Vagina (tissue), 2 donors: ENCODE data around the gene SC5D. TPM values are rescaled to one million over a fixed set of nuclear protein-coding genes. Genes with fewer than 3 reads are reported as not detected.

Experiments used
- DNase-seq, 2 donors: peaks; one replicate each; pipeline ENCODE4 v3.0.0-alpha.2; 2017; ENCODE audit errors: extremely low spot score in 2 of 2
- H3K27ac ChIP-seq: fragments of 200-600 bp; sonication (generic); one replicate; pipeline ENCODE4 v1.5.1; 2019
- H3K27me3 ChIP-seq: fragments of 200-600 bp; sonication (generic); one replicate; pipeline ENCODE4 v1.5.1; 2019
- H3K36me3 ChIP-seq, 2 donors: fragments of 200-600 bp; sonication (generic); one replicate each; pipeline ENCODE4 v1.5.1; 2017 to 2019
- H3K4me1 ChIP-seq: fragments of 200-600 bp; sonication (generic); one replicate; pipeline ENCODE4 v1.5.1; 2019
- H3K4me3 ChIP-seq, 2 donors: fragments of 200-600 bp; sonication (generic); 1 replicate in 1 of 2; 2 replicates in 1 of 2; pipeline ENCODE4 v1.5.1; 2016 to 2019
- H3K9me3 ChIP-seq: fragments of 200-600 bp; sonication (generic); one replicate; pipeline ENCODE4 v1.5.1; 2019
- POLR2A ChIP-seq, 2 donors: fragments of 450-650 bp; IDR thresholded peaks; one replicate each; pipeline ENCODE4 v1.6.1; 2017; ENCODE audit warnings: antibody characterized with exemption in 2 of 2, mild to moderate bottlenecking in 2 of 2, moderate library complexity in 2 of 2
- POLR2AphosphoS5 ChIP-seq, 2 donors: sonication (generic); formaldehyde crosslinking; IDR thresholded peaks; one replicate each; pipeline ENCODE4 v1.9.0; 2017; ENCODE audit warnings: antibody characterized with exemption in 2 of 2, mild to moderate bottlenecking in 2 of 2, low read depth in 1 of 2; ENCODE audit not compliant: insufficient read depth in 1 of 2
- intact Hi-C: fragments of 100-400 bp; cut with DNase I; formaldehyde crosslinking; loops from one replicate; pipeline ENCODE4 v1.15.1; 2023
- total RNA-seq: library from RNA; depleted of rRNA; stranded (reverse); fragments of >200 nt; gene quantifications from one replicate; pipeline ENCODE4 v1.2.3, GENCODE V29; 2016
- TF ChIP-seq, protein P1 (sequence below), 3 experiments: fragments of 450-650 bp in 2 of 3; fragments of 200-600 bp in 1 of 3; sonication (generic) in 1 of 3; IDR thresholded peaks; one replicate each; pipeline ENCODE4 v1.5.1; 2017 to 2019; ENCODE audit warnings: antibody characterized with exemption in 3 of 3, mild to moderate bottlenecking in 2 of 3, moderate library complexity in 2 of 3

The SC5D gene
- total RNA-seq, 1 donor from 2014 or later: 86.7 TPM

DNA sequence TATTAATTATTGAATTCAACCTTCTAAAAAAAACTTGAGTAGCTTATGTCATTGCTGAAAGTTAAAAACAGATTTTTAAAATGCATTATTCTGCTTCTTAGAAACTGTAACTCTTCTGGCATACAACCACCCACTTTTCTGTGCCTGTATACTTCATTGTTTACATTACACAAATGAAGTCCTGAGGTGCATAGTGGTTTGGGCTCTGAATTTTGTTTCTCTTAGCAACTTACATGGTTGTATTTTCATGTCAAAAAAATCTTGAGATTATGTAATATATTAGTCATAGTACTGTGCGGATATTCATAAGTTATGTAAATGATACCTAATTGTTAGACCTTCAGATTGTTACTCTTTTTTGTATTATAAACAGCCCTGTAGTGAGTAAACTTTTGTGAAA, 12.2 kb downstream of the SC5D start:
- Histone ChIP-seq H3K9me3 (no peaks in the 10 kb centered on the region), H3K4me1 (peaks cover 13% of the 10 kb centered on the region), H3K36me3 (peaks cover 0 to 40% of the 10 kb centered on the region in 2 donors), H3K27me3 (no peaks in the 10 kb centered on the region), H3K27ac (no peak overlapping the region), H3K4me3 (no peak overlapping the region)
- intact Hi-C loops: no loop called here
- TF ChIP-seq POLR2AphosphoS5 (IDR thresholded peaks at IDR 0.05; ENCODE audit: insufficient read depth in 1 of 2, low read depth in 1 of 2) (no peak), POLR2A (IDR thresholded peaks at IDR 0.05) (no peak)
- TF ChIP-seq, protein P1, sequence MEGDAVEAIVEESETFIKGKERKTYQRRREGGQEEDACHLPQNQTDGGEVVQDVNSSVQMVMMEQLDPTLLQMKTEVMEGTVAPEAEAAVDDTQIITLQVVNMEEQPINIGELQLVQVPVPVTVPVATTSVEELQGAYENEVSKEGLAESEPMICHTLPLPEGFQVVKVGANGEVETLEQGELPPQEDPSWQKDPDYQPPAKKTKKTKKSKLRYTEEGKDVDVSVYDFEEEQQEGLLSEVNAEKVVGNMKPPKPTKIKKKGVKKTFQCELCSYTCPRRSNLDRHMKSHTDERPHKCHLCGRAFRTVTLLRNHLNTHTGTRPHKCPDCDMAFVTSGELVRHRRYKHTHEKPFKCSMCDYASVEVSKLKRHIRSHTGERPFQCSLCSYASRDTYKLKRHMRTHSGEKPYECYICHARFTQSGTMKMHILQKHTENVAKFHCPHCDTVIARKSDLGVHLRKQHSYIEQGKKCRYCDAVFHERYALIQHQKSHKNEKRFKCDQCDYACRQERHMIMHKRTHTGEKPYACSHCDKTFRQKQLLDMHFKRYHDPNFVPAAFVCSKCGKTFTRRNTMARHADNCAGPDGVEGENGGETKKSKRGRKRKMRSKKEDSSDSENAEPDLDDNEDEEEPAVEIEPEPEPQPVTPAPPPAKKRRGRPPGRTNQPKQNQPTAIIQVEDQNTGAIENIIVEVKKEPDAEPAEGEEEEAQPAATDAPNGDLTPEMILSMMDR (IDR thresholded peaks at IDR 0.05): no peak
- no peak for DNase-seq

- DNase-seq: no peak
- H3K36me3 ChIP-seq: peaks cover 0 to 40% of the 10 kb centered on the region in 2 donors
- intact Hi-C loops: no loop called here
These were observed 16.2 kb downstream of the SC5D start for GRCh38 chr11:121308816-121309215.

DNA sequence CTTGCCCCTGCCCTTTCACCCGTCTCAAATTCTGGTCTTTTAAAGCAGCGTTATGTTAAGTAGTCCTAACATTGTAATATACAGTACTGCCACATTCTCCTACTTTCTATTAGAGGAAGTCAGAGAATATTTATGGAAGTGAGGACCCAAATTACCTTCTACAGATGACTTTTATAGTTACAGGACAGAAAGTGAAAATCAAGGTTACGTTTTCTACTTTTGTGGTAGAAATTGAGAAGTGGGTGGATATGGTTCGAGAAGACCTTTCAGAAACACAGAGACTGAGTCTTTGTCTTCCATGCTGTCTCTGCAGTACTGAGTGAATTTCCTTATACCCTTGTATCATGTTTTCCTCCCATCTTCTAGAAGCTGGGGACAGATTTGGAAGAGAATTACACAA, 17.1 kb downstream of the SC5D start:
- no peak for DNase-seq
- no peak for TF ChIP-seq POLR2A (IDR thresholded peaks at IDR 0.05)
- no peak for TF ChIP-seq POLR2AphosphoS5 (IDR thresholded peaks at IDR 0.05; ENCODE audit: insufficient read depth in 1 of 2, low read depth in 1 of 2)
- TF ChIP-seq, protein P1 (IDR thresholded peaks at IDR 0.05): no peak
- Histone ChIP-seq H3K9me3 (no peaks in the 10 kb centered on the region), H3K27ac (no peak overlapping the region), H3K36me3 (peaks cover 0 to 32% of the 10 kb centered on the region in 2 donors), H3K27me3 (no peaks in the 10 kb centered on the region), H3K4me1 (no peaks in the 10 kb centered on the region), H3K4me3 (no peak overlapping the region)
- intact Hi-C loops: no loop called here

More at GRCh38 chr11:121308816-121309215, 16.2 kb downstream of the SC5D start:
- Histone ChIP-seq H3K4me3 (no peak overlapping the region), H3K27me3 (no peaks in the 10 kb centered on the region), H3K9me3 (no peaks in the 10 kb centered on the region), H3K27ac (no peak overlapping the region), H3K4me1 (no peaks in the 10 kb centered on the region)
- TF ChIP-seq POLR2A (IDR thresholded peaks at IDR 0.05) (no peak), POLR2AphosphoS5 (IDR thresholded peaks at IDR 0.05; ENCODE audit: insufficient read depth in 1 of 2, low read depth in 1 of 2) (no peak)
- TF ChIP-seq, protein P1 (IDR thresholded peaks at IDR 0.05): no peak

- H3K4me3 ChIP-seq: no peak overlapping the region
- DNase-seq: no peak
- intact Hi-C loops: no loop called here
These were observed 18.3 kb downstream of the SC5D start for GRCh38 chr11:121310908-121311307.

DNA sequence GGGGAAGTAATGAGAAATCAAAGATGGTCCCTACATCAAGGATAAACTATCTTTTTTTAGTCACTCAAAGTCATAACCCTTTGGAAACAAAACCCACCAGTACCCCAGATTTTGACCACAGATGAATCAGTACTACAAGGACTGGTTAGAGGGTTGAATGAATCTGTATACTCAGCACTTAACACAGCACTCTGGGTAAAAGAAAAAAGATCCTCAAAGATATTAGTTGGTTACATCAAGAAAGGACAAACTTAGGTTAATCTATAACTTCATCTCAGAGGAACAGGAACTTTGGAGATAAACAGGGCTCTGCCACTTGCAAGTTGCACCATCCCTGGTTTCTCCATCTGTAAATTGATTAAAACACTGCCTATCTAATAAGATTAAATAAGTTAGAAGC, 18.8 kb downstream of the SC5D start:
- Histone ChIP-seq H3K4me3 (no peak overlapping the region), H3K9me3 (no peaks in the 10 kb centered on the region), H3K27me3 (no peaks in the 10 kb centered on the region), H3K4me1 (no peaks in the 10 kb centered on the region), H3K36me3 (peaks cover 0 to 15% of the 10 kb centered on the region in 2 donors), H3K27ac (no peak overlapping the region)
- intact Hi-C loops: no loop called here
- TF ChIP-seq POLR2A (IDR thresholded peaks at IDR 0.05) (no peak), POLR2AphosphoS5 (IDR thresholded peaks at IDR 0.05; ENCODE audit: insufficient read depth in 1 of 2, low read depth in 1 of 2) (no peak)
- no peak for DNase-seq

More at GRCh38 chr11:121310908-121311307, 18.3 kb downstream of the SC5D start:
- H3K9me3 ChIP-seq: no peaks in the 10 kb centered on the region
- H3K4me1 ChIP-seq: no peaks in the 10 kb centered on the region
- TF ChIP-seq, protein P1 (IDR thresholded peaks at IDR 0.05): no peak
- no peak for TF ChIP-seq POLR2AphosphoS5 (IDR thresholded peaks at IDR 0.05; ENCODE audit: insufficient read depth in 1 of 2, low read depth in 1 of 2)
- no peak for TF ChIP-seq POLR2A (IDR thresholded peaks at IDR 0.05)
- no peak overlapping the region for H3K27ac ChIP-seq
- H3K36me3 ChIP-seq: peaks cover 0 to 20% of the 10 kb centered on the region in 2 donors
- H3K27me3 ChIP-seq: no peaks in the 10 kb centered on the region
